Trophoblast cell (in vitro differentiated cells and primary cell): ENCODE results near the gene EID3.

Experiments
- DNase-seq, 2 donors: peaks; one replicate each; pipeline ENCODE4 v3.0.0-alpha.2; 2016
- H2AFZ ChIP-seq: 2 replicates; pipeline ENCODE4 v1.6.1; 2013; ENCODE audit warnings: low read length, moderate library complexity, mild to moderate bottlenecking; ENCODE audit not compliant: insufficient read depth, poor library complexity
- H2AK5ac ChIP-seq: 2 replicates; pipeline ENCODE4 v1.6.1; 2013; ENCODE audit warnings: mild to moderate bottlenecking, low read length
- H2BK120ac ChIP-seq: 2 replicates; pipeline ENCODE4 v1.6.1; 2013; ENCODE audit warnings: low read length, mild to moderate bottlenecking, moderate library complexity; ENCODE audit not compliant: insufficient read depth, poor library complexity
- H2BK12ac ChIP-seq: 2 replicates; pipeline ENCODE4 v1.6.1; 2013; ENCODE audit warnings: mild to moderate bottlenecking, low read length, moderate library complexity
- H2BK5ac ChIP-seq: 2 replicates; pipeline ENCODE4 v1.6.1; 2013; ENCODE audit warnings: low read length, low read depth, moderate library complexity, mild to moderate bottlenecking; ENCODE audit not compliant: poor library complexity
- H3K14ac ChIP-seq: 2 replicates; pipeline ENCODE4 v1.6.1; 2013; ENCODE audit warnings: mild to moderate bottlenecking, low read length
- H3K18ac ChIP-seq: 2 replicates; pipeline ENCODE4 v1.6.1; 2013; ENCODE audit warnings: mild to moderate bottlenecking, low read length
- H3K23ac ChIP-seq: 2 replicates; pipeline ENCODE4 v1.6.1; 2013; ENCODE audit warnings: low read length
- H3K27ac ChIP-seq: 2 replicates; pipeline ENCODE4 v1.5.1; 2013; ENCODE audit warnings: low read depth, mild to moderate bottlenecking, inconsistent platforms, low read length, moderate library complexity
- H3K27me3 ChIP-seq: 2 replicates; pipeline ENCODE4 v1.6.1; 2013; ENCODE audit warnings: inconsistent platforms, mild to moderate bottlenecking, low read length, moderate library complexity; ENCODE audit not compliant: insufficient read depth
- H3K36me3 ChIP-seq, 2 experiments: 1 replicate in 1 of 2; 2 replicates in 1 of 2; pipeline ENCODE4 v1.6.1; 2013; ENCODE audit warnings: low read length in 2 of 2, mild to moderate bottlenecking in 2 of 2, moderate library complexity in 1 of 2; ENCODE audit not compliant: insufficient read depth in 2 of 2, control insufficient read depth in 1 of 2
- H3K4ac ChIP-seq: 2 replicates; pipeline ENCODE4 v1.6.1; 2013; ENCODE audit warnings: low read depth, mild to moderate bottlenecking, low read length, moderate library complexity
- H3K4me1 ChIP-seq, 2 experiments: 1 replicate in 1 of 2; 2 replicates in 1 of 2; pipeline ENCODE4 v1.6.1; 2013; ENCODE audit warnings: low read length in 2 of 2, mild to moderate bottlenecking in 2 of 2, moderate library complexity in 1 of 2; ENCODE audit not compliant: insufficient read depth in 2 of 2, control insufficient read depth in 1 of 2
- H3K4me2 ChIP-seq: 2 replicates; pipeline ENCODE4 v1.6.1; 2013; ENCODE audit warnings: inconsistent platforms, mild to moderate bottlenecking, low read length, moderate library complexity
- H3K4me3 ChIP-seq: 2 replicates; pipeline ENCODE4 v1.5.1; 2013; ENCODE audit warnings: mild to moderate bottlenecking, low read depth, low read length, inconsistent platforms
- H3K79me1 ChIP-seq: one replicate; pipeline ENCODE4 v1.6.1; 2013; ENCODE audit warnings: low read length
- H3K79me2 ChIP-seq: 2 replicates; pipeline ENCODE4 v1.6.1; 2013; ENCODE audit warnings: low read length, mild to moderate bottlenecking; ENCODE audit not compliant: control insufficient read depth, insufficient read depth, poor library complexity
- H3K9ac ChIP-seq: 2 replicates; pipeline ENCODE4 v1.6.1; 2013; ENCODE audit warnings: mild to moderate bottlenecking, low read length
- H3K9me3 ChIP-seq: 2 replicates; pipeline ENCODE4 v1.6.1; 2013; ENCODE audit warnings: low read depth, mild to moderate bottlenecking, control low read depth, inconsistent platforms, low read length; ENCODE audit not compliant: insufficient read depth
- H4K12ac ChIP-seq: 2 replicates; pipeline ENCODE4 v1.6.1; 2013; ENCODE audit warnings: low read depth, mild to moderate bottlenecking, low read length, moderate library complexity
- H4K8ac ChIP-seq: 2 replicates; pipeline ENCODE4 v1.6.1; 2013; ENCODE audit warnings: low read depth, mild to moderate bottlenecking, low read length, moderate library complexity
- H4K91ac ChIP-seq: one replicate; pipeline ENCODE4 v1.6.1; 2013; ENCODE audit warnings: low read depth, mild to moderate bottlenecking, low read length, moderate library complexity
- WGBS: extraction: QIAGEN DNeasy Blood & Tissue Kit; methylation state at CpG from one replicate; pipeline ENCODE4 v1.1.7; 2013; ENCODE audit warnings: missing lambda C conversion rate; ENCODE audit not compliant: insufficient read length, insufficient coverage; ENCODE audit errors: extremely low coverage; 5-methylcytosine and 5-hydroxymethylcytosine counted together

The EID3 gene

DNA sequence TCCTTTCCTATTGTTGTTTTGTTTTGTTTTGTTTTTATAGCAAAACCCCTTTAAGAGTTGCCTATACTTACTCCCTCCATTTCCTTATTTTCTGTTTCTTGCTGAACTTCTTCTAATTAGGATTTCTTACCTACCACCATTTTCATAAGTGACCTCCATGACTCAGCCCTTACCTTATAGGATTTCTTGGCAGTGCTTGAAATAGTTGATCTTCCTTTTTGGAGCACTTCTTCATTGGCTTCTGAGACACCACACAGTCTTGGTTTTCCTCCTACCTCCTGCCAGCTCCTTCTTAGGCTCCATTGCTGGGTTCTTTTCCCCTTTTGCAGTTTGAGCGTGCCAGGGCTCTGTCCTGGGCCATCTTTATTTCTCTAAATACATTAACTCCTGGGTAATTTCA is 23.4 kb upstream of the EID3 start:
- Histone ChIP-seq H3K9ac (no peak overlapping the region), H4K12ac (no peak overlapping the region), H2AK5ac (no peak overlapping the region), H4K8ac (no peak overlapping the region), H3K79me1 (no peaks in the 10 kb centered on the region), H4K91ac (no peak overlapping the region), H3K14ac (no peak overlapping the region), H2BK5ac (no peak overlapping the region), H3K23ac (no peak overlapping the region), H3K36me3 (no peaks in the 10 kb centered on the region), H3K18ac (no peak overlapping the region), H3K9me3 (no peaks in the 10 kb centered on the region), H2AFZ (no peak overlapping the region), H3K79me2 (no peaks in the 10 kb centered on the region), H3K27ac (no peak overlapping the region), H3K4ac (no peak overlapping the region), H2BK120ac (no peak overlapping the region), H2BK12ac (no peak overlapping the region), H3K4me1 (no peaks in the 10 kb centered on the region), H3K27me3 (no peaks in the 10 kb centered on the region), H3K4me3 (no peak overlapping the region), H3K4me2 (no peak overlapping the region)
- DNase-seq, result no peak
- WGBS, result no CpG with 5 or more reads among the region's 1 CpG

DNA sequence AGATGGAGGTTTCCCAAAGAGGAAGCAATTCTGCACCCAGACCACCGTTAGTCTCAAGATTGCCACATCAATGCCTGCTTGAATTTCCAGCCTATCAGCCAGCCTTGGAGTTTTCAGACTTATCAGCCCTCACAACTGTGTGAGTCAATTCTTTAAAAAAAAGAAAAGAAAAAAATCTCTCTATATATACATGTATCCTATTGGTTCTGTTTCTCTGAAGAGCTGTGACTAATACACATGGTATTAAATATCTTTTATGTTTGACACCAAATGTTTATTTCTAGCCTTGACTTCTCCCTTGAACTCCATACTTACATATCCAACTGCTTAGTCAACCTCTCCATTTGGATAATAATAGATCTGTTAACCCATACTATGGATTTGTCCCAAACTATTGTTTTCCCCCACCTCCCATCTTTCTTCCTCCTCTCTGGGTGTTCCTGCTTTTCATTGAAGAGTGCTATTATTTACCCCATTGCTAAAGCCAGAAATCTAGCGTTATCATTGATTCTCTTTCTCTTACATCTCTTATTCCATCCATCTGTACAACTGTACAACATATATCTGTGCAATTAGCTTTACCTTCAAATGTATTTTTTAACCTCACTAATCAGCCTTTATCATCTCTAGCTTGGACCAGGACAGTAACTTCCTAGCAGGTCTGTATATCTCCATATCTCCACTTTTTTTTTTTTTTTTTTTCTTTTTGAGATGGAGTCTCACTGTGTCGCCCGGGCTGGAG is 22.7 kb upstream of the EID3 start:
- Histone ChIP-seq H4K91ac (no peak overlapping the region), H2AFZ (no peak overlapping the region)

DNA sequence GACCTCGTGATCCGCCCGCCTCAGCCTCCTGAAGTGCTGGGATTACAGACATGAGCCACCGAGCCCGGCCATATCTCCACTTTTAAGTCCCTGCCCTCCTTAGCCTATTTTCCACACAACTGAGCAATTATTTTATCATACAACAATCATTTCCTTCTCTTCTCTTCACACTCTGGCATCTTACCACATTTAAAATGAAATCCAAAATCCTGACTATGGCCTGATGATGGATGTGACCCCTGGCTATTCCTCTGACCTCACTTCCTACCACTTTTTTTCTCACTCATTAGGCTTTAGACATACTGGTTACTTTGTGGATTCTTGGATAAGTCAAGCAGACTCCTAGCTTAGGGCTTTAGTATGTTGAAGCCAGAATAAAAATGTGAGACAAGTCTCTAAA is 21.9 kb upstream of the EID3 start:
- Histone ChIP-seq H4K12ac (no peak overlapping the region), H3K9ac (no peak overlapping the region), H3K14ac (no peak overlapping the region), H3K79me2 (no peaks in the 10 kb centered on the region), H3K27me3 (no peaks in the 10 kb centered on the region), H4K8ac (no peak overlapping the region), H4K91ac (no peak overlapping the region), H3K4me3 (no peak overlapping the region), H3K4ac (no peak overlapping the region), H2BK12ac (no peak overlapping the region), H3K36me3 (no peaks in the 10 kb centered on the region), H2AK5ac (no peak overlapping the region), H3K27ac (no peak overlapping the region), H3K79me1 (peaks cover 3% of the 10 kb centered on the region), H3K23ac (no peak overlapping the region), H2AFZ (no peak overlapping the region), H3K4me1 (peaks cover 3 to 5% of the 10 kb centered on the region in 2 experiments), H2BK120ac (no peak overlapping the region), H2BK5ac (no peak overlapping the region), H3K4me2 (no peak overlapping the region), H3K9me3 (no peaks in the 10 kb centered on the region), H3K18ac (no peak overlapping the region)
- no peak for DNase-seq
- WGBS, result no CpG with 5 or more reads among the region's 5 CpGs

More for the DNA sequence above, 22.7 kb upstream of the EID3 start:
- H2BK120ac ChIP-seq, result no peak overlapping the region
- no peak overlapping the region for H2AK5ac ChIP-seq
- H3K4ac ChIP-seq, result no peak overlapping the region
- H3K36me3 ChIP-seq, result no peaks in the 10 kb centered on the region
- peaks cover 2% of the 10 kb centered on the region in 2 experiments for H3K4me1 ChIP-seq
- no peak overlapping the region for H3K14ac ChIP-seq
- H2BK5ac ChIP-seq, result no peak overlapping the region
- no peak overlapping the region for H3K4me2 ChIP-seq
- WGBS, result no CpG with 5 or more reads among the region's 4 CpGs
- no peak overlapping the region for H3K9ac ChIP-seq
- no peaks in the 10 kb centered on the region for H3K79me2 ChIP-seq
- no peak overlapping the region for H3K4me3 ChIP-seq
- no peak overlapping the region for H3K23ac ChIP-seq
- no peak overlapping the region for H3K18ac ChIP-seq
- H4K12ac ChIP-seq, result no peak overlapping the region
- no peaks in the 10 kb centered on the region for H3K79me1 ChIP-seq
- H3K9me3 ChIP-seq, result no peaks in the 10 kb centered on the region
- no peak overlapping the region for H3K27ac ChIP-seq
- DNase-seq, result peak; percentile 37 to 63
- H3K27me3 ChIP-seq, result no peaks in the 10 kb centered on the region
- H4K8ac ChIP-seq, result no peak overlapping the region
- H2BK12ac ChIP-seq, result no peak overlapping the region

DNA sequence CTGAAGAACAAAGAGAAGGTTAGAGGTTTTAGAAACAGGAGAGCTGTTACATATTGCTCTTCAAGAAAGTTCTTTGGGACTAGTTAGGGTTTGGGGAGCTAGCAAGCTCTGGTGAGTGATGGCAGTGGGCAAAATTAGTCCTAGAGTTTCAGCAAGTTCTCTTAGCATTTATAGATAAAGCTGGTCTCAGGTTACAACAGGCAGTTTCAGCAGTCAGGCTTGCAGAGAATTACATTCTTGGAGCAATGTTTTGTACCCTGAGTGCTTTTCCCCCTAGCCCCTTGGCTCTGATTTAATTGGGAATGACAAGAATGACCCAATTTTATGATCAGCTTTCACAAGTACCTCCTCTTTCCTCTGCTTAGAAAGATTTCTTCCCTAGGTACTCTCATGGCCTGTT is 21.4 kb upstream of the EID3 start:
- Histone ChIP-seq H3K9me3 (no peaks in the 10 kb centered on the region), H3K27me3 (no peaks in the 10 kb centered on the region), H3K79me1 (peaks cover 5% of the 10 kb centered on the region), H3K79me2 (no peaks in the 10 kb centered on the region), H3K4me3 (no peak overlapping the region), H4K12ac (no peak overlapping the region), H2AK5ac (no peak overlapping the region), H3K18ac (no peak overlapping the region), H3K23ac (no peak overlapping the region), H2BK12ac (no peak overlapping the region), H3K27ac (no peak overlapping the region), H4K91ac (no peak overlapping the region), H3K36me3 (no peaks in the 10 kb centered on the region), H2BK120ac (no peak overlapping the region), H3K4me1 (peaks cover 3 to 5% of the 10 kb centered on the region in 2 experiments), H3K4me2 (no peak overlapping the region), H3K4ac (no peak overlapping the region), H3K14ac (no peak overlapping the region), H4K8ac (no peak overlapping the region), H3K9ac (no peak overlapping the region), H2BK5ac (no peak overlapping the region), H2AFZ (no peak overlapping the region)
- no peak for DNase-seq
